Activated effector memory CD4-positive, alpha-beta T cell treated with Interleukin-2 at 50 U/mL for 16 hours (primary cell): ENCODE measurements around the gene WIPI1.
"Not testable (repeated sequence)": the region's sequence is repeated elsewhere in the genome, so short reads cannot be mapped to it uniquely, and the experiment has no call there.

ENCODE experiments used
- DNase-seq: peaks from one replicate; pipeline ENCODE4 v3.0.0-alpha.2; 2020

Gene WIPI1

DNA sequence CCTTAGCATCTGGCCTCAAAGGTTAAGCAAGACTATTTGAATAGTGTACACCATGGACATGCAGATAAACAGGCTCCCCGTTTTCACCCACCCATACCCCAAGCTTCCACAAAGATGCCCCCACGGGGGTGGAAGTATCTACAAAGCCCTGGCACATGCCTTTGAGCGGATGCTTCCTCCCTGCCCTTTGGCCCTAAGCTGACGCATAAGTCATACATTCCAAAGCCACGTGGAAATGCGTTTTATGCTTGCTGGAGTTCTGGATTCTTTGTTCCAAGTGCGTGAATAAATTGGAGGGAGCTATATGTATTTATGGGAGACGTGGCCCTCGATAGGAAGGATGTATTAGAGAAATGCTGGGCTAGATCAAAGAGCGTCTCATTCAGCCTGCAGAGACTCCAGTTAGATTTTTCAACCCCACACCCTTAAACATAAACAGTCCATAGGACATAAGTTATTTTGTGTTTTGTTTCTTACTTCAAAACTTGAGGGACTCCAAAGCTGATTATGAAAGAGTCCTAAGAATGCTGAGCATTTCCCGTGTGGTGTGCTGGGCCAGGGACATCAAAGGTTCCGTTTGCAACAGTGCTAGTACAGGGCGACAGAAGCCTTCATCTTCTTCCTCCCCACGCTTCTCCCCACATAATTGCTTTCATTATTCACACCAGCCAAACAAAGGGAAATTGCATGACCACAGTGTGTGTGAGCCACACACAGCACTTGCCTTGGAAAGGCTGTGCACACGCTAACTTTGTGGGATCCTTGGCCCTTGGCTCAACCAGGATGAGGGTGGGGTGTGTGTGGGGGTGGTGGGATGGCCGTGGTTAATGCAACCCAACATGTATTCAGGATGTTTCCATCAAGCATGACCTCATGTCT is 73.6 kb downstream of the WIPI1 start:
- no peak for DNase-seq

- no peak for DNase-seq
Observed at GRCh38 chr17:68383120-68383442, 74.2 kb downstream of the WIPI1 start.

DNA sequence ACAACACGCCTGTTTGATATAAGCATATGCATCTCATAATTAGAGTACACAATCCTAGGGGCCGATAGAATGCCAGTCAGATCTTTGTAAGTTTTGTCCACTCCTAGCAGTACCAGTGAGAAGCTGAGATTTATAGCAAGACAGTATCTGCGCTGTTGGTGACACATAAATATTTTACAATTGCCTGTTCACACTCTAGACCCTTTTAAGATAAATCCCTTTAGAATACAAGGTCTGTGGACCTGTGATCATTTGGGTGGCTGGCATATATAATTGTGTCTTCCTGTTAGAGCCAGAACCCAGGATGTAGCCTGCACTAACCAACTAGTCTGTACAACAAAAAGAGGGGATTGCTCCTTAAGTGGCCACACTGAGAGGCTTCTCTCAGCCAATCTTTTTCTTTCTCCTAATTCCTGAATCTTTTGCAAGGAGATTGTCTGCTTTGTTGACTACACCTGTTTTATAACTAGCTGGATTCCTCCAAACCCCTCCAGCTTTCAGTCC is 74.7 kb downstream of the WIPI1 start:
- no peak for DNase-seq

GRCh38 chr17:68381076-68381900 is 76.0 kb downstream of the WIPI1 start:
- no peak for DNase-seq

DNA sequence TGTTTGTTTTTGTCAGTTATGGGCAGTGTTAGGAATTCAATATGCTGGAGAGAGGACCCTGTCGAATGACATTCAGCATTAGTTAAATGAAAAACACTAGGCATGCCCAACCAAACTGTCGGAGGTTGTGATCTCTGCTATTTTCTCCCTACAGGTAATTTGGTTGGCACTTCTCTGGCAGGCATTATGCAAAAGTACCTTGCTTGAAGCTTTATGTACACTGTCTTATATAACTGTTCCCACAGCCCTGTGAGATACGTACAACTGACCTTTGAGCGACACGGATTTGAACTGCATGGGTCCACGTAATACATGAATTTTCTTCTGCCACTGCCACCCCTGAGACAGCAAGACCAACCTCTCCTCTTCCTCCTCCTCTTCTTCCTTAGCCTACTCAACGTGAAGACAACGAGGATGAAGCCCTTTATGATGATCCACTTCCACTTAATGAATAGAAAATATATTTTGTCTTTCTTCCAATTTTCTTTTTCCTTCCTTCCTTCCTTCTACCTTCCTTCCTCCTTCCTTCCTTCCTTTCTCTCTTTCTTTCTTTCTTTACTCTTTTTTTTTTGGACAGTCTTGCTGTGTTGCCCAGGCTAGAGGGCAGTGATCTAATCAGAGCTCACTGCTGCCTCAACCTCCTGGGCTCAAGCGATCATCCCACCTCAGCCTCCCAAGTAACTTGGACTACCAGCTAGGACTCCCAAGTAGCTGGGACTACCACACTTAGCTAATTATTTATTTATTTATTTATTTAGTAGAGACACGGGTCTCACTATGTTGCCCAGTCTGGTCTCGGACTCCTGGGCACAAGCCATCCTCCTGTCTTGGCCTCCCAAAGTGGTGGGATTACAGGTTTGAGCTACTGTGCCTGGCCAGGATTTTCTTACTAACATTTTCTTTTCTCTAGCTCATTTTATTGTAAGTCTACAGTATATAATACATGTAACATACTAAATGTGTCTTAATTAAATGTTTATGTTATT is 77.3 kb downstream of the WIPI1 start:
- no peak for DNase-seq

DNA sequence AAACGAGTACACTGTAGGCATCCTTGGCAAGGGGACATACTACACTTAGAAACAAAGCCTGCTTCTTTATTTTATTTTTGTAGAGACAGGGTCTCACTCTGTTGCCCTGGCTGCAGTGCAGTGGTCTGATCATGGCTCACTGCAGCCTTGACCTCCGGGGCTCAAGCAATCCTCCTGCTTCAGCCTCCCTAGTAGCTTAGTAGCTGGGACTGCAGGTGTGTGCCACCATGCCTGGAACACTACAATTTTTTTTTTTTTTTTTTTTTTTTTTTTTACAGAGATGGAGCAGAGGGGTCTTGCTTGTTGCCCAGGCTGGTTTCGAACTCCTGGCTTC is 78.2 kb downstream of the WIPI1 start:
- DNase-seq = no peak

- no peak for DNase-seq
Observed at GRCh38 chr17:68378268-68379176, 78.8 kb downstream of the WIPI1 start.

- DNase-seq = no peak
Observed at GRCh38 chr17:68377771-68378267, 79.5 kb downstream of the WIPI1 start.

- DNase-seq = not testable (repeated sequence)
Observed at GRCh38 chr17:68376178-68376577, 81.1 kb downstream of the WIPI1 start.

DNA sequence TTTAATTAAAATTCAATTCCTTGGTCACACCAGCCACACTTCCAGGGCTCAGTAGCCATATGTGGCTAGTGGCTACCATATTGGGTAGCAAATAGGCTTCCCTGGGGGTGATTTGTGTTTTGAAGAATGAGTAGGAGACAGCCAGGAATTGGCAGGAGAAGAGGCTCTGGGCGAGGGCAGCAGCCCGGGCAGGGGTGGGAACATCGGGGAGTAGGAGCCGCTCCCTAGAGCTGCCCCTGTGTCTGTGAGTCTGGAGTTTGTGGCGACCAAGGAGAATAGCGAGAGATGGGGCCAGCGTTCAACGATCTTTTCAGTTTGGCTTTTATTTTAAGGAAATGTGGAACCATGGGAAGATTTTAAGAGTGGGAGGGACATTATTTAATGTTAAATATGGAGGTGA is 81.7 kb downstream of the WIPI1 start:
- no peak for DNase-seq
